Measurements from ENCODE around the gene HOXA4.
A peak's percentile ranks its signal among the peaks of the same experiment; 100 is the strongest.

The HOXA4 gene

DNA sequence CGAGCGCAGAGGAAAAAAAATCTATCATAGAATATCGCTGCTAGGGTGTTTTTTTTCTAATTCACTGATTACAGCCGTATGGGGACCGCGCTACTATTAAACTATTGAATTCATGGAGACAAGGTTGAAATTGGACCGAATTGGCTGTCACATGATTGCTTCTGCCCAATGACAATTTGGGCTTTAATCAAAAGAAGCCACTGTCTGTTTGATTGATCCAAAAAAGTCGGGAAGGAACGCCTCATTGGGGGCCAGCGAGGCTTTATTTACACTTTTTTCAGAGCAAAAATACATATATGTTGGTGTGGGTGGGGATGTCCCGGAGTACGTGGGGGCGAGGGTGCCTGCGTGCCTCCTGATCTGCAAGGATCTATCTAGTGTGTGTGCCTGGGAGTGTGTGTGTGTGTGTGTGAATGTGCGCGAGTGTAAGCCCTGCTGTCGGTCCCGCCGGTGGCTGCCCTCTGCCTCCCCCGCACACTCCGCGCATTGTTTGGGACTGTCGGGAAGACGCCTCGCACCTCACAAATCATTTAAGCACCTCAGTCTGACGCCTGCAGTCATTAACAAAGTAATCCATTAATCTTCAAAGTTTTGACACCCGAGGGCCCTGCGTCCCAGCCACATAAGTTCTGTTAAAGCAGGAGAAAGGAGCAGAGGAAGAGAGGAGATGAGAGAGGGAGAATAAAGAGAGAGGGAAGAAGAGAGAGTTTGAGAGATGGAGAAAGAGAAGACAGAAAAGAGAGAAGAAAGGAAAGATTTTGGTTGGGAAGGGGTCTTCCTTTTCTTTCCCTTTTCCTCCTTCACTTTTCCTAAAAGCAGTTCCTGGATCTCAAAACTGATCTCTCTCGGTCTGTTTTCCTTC lies 27.7 kb downstream of the HOXA4 start, which contains the start of gene HOXA2:
Gene HOXA2, minus strand, starts transcription at position 103 of the 862 bp plus-strand sequence. CDS start 183 bp downstream, outside the sequence.
- DNase-seq: no peak

DNA sequence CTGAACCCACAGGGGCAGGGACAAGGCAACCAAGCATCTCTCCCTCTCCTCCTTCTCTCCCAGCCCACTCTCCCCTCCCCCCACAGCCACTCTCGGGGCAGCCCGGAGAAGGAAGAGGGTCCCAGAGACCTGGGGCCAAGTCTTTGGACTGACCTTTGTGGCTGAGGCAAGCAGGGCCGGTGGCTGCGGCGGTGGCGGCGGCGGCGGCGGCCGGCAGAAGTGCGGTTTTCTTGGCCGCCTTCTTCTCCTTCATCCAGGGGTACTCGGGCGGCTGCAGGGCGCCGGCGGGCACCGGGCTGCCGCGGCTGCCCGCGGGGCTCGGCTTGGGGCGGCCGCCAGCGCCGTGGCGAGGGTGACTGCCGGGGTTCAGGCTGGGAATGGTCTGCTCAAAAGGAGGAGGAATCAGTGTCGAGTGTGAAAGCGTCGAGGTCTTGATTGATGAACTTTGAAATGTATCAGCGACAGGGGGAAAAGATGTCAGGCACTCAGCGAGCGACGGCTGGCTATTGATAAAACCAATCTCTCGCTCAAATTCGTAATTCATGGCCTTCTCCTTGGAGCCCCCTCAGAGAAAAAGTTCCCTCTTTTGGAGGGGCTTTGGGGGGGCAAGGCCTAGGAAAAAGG lies 28.5 kb downstream of the HOXA4 start:
- DNase-seq: no peak

DNA sequence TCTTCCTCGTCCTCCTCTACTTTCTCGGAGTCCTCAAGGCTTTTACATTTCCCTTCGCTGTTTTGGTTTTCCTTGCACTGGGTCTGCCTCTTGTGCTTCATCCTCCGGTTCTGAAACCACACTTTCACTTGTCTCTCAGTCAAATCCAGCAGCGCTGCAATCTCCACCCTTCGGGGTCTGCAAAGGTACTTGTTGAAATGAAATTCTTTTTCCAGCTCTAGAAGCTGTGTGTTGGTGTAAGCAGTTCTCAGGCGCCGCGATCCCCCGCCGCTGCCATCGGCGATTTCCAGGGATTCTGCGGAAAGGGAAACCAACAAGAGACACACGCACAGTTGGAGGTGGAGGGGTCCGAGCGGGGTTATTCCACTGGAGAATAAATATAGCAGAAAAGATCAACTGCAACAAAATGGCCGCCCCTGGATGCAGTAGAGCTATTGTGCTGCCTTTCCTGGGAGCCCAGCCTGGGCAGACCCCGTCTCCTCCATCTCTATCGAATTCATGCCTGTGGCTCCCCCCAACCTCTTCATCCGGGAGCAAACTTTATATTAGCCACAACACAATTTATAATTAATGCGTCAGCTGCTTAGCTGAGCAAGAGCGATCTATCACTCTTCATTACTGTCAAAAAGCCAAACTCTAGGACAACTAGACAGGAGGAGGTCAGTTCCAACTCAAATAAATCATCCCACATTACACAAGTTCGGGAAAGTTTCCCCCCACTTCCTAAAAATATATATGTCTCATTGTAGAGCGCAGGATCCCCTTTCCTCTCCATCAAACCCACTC lies 29.2 kb downstream of the HOXA4 start:
- no peak for DNase-seq

DNA sequence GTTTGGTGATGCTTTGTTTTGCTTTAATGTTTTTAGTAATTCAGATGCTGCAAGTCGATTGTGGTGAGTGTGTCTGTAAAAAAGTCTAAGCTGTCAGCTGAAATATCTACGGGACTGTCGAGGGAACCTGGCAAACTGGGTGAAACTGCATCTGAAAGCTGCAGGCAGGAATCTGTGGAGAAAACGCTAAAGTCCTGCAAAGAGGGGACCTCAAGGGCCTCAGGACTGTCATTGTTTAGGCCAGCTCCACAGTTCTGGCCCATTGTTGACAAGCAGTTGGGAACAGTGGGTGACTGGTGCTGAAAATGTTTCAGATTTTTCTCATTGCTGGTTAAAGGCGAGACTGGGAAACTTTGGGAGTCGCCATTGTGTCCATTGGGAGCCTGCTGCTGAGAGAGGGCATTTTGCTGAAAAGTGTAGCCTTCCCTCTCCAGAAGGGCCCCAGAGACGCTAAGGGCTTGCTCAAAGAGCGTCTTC lies 29.8 kb downstream of the HOXA4 start:
- no peak for DNase-seq

DNA sequence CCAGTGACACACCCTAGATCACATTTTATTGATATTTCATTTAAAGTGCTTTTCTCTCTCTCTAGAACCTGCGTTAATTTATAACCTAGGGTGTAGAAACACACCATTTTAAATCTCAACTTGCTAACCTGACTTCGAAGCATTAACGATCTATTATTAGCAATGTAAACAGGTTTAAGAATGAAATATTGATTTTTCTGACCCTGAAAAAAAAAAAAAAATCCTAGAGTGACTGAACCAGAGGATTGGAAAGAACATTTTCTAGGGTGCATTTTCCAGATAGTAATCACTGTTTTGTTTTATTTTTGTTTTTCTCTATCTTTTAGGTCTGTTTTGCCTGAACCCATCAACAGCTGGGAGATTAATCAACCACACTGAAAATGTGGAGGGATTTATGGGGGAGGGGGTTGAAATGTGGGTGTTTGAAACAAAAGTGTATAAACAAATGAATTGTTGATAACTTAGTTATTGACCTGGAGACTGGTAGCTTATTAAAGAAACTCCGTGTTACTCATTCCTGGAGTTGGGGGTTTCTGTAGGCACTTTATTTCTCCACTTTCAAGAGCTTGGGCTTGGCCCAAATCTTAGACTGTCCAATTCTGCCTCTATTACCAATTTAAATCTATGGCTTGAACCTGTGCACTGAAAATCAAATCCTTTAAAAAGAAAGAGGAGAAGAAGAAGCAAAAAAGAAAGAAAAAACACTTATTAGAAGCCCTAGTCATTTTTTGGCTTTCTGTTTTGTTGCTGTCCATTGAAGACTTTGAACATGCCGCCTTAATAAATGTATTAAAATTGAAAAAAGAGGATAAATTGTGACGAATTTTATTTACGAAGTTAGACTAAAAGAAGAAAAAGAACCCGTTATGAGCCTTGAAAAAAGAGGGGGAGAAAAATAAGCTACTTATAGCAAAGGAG lies 30.8 kb downstream of the HOXA4 start:
- no peak for DNase-seq

DNA sequence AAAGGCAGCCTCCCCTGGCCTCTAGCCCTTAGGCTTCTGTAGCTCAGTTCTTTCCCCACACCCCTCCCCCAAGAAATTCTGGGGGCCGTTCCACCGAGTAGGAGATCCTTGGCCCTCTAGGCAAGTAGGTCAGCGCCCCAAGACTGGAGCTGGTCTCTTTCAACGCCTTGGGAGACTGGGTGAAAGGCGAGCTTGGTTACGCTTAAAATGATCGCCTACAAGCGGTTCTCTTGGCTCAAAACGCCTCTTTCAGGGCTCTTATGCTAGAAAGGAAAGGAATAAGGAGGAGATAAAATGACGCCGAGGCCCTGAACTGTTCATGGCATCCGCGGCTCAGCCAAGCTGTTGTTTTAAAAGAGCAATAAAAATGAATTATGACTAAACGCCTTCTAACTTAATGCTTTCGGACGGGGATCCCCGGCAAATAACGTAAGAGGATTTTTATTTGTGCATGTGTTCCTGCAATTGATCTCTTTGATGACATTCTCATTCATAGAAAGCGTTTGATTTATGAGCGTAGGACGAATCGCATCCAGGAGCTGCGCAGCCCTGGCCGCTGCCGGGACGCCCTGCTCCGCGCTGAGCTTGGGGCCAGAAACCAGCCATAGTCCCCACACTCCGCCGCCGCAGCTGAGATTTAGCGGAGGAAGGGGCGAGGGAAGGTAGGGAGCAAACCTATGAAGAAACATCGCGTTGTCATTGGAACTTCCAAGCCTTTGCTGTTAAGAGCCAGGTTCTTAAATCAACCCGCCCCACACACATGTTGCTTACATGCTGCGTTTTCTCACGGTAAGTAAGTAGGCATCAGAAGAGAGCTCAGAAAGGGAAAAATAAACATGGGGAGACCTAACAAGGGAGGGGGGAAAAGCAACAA lies 31.7 kb downstream of the HOXA4 start:
- no peak for DNase-seq

DNA sequence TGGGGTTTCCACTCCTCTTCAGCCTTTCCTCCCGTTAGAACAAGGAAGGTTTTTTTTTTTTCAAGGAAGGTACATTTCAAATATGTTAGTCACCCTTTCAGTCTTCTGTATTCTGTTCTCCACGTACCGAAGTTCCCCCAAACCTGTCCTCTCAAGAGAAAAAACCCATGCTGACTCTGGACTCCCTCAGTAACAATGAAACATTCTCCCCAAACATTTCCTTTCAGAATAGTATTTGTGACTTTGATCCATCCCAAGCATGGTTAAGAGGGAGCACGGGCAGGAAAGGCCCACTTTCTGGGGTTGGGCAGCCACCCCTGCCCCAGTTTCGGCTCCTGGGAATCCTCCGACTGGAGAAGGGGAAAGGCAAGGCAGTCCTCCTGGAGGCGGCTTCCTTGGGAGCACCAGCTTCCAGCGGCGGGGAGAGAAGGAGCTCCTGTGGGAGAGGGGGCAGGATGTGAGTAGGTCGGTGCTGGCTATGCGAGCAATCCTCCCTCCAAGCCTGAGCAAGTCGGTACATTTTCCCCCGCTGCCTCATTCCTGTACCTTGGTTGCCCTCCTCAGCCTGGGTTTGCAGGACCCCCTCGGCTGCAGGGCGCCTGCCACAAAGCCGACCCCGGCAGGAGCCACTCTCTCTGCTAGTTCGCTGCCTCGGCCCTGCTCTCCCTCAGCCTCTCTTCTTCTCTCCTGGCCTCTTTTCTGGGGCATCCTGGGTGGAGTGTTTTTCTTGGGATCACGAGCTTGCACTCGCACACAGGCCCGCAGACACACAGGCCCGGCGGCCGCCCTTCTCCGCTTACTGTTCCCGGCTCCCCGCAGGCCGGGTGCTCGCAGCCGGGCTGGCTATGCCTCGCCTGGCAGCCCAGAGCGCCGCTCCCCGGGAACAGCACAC lies 32.6 kb downstream of the HOXA4 start:
- DNase-seq: peak in 1 of 2 donors; percentile 23

DNA sequence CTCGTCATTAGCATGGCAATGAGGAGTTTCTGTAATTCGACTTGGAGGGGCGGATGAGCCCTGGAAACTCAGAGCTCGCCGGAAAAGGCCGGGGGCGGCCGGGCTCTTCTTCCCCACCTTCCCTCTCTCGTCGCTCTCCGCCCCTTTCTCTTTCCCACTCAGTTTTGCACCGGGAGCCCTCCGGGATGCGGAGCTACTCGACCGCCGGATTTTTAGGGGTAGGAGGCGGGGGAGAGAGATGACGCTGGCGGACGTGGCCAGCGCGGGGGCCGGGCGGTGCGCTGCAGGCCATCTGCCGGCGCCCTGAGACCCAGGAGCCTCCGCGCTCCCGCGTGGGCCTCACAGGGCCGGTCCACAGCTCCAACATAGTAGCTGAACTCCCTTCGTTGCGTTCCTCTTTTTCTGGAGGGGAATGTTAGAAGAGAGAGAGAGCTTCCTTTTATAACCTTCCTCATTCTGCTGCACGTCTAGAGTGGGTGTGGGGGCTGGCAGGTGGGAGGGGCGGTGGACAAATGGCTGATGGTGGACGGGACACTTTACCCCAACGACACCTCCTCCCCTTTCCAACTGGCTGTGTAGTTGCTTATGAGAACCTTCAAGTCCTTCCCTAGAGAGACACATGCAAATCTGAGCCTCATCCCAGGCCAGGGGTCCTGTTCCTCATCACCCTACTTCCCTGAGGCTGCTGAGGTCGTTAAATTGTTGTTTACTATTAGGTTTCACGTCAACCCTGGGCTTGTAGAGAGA lies 33.6 kb downstream of the HOXA4 start:
- DNase-seq: peak; percentile 89 to 93

DNA sequence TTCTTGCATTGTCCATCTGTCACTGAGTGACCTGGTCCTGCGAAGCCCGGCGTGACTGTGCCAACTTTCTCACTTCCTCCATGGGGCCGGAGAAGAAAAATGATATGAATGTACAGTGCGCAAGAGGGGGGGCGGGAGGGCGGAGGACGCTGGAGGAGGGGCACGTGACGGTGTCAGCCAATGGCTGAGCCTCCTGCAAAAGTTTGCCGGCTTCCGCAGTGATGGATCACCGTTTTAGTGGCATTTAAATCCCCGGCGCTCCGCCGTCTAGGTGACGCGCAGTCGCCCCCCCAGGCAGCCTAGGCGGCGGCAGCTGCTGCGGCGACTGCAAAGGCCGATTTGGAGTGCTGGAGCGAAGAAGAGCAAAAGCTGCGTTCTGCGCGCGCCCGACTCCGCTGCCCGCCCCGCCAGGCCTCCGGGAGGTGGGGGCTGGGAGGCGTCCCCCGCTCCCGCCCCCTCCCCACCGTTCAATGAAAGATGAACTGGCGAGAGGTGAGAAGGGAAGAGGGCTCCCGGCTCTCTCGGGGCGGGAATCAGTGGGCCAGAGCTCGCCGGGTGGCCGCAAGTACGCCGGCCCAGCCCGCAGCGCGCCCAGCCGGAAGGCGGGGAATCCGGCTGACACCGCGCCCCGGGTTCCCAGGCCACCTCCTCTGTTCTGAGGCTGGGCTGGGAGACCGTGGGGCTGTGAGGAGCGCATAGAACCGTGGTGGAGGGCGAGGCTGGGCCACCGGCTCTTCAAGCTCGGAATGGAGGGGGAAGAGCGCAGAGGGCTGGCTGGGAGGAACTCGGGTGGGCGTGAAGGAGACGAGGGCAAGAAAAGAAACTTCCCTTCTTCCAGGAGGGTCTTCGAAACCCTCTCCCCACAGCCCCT lies 34.4 kb downstream of the HOXA4 start, which contains the start of gene HOXA1:
Gene HOXA1, minus strand, starts transcription at position 104 of the 871 bp plus-strand sequence. Its CDS starts 88 bp downstream, at position 16.
- DNase-seq: peak; percentile 88 to 93

DNA sequence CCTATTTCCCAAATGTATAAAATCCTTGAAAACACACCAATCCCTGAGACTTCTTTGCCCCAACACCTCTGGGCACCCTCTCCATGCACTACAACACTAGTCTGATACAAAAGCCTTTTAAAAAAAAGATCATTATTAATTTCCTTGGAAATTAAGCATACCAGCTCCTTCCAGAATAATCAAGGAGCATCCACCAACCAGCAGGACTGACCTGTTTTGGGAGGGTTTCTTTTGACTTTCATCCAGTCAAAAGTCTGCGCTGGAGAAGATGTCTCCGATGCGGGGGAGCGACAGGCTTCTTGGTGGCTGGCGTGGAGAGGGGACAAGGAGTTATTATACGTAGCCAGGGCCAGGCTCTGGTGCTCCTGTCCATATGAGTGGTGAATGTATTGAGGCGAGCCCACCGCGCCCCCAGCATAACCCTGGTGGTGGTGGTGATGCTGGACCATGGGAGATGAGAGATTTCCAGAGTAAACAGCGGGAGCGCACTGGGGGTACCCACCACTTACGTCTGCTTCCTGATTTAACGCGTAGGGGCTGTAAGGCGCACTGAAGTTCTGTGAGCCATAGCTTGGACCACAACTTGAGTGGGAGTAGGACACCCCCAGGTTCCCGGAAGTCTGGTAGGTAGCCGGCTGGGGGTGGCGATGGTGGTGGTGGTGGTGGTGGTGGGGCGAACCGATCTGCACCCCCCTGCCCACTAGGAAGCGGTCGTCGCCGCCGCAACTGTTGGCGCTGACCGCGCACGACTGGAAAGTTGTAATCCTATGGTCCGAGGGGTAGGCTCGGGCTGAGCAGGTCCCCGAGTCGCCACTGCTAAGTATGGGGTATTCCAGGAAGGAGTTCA lies 35.3 kb downstream of the HOXA4 start:
- peak in 1 of 2 donors; percentile 17 for DNase-seq

DNA sequence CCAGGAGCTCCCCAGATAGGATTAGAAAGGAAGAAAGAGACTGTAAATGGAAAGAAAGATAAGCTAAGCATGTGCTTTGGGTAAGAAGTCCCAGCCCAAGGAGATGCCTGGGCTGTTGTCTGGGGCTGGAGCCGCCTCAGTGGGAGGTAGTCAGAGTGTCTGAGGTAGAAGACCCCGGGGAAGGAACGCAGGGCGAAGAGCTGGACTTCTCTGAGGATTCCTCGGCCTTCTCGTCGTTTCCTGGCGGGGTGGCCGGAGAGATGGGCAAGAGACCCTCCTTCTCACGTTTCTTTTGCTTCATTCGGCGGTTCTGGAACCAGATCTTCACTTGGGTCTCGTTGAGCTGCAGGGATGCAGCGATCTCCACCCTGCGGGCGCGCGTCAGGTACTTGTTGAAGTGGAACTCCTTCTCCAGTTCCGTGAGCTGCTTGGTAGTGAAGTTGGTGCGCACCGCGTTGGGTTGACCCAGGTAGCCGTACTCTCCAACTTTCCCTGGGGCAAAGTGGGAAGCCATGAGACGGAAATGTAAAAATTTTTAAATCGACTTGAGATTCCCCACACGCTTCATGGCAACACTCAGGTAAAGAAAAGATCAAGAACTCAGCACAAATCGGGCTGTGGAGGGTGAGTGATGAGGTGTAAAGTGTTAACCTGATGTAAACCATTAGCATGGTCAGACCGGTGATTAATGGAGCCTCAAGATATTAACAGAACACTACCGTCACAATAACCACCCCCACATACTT lies 36.1 kb downstream of the HOXA4 start:
- no peak for DNase-seq

DNA sequence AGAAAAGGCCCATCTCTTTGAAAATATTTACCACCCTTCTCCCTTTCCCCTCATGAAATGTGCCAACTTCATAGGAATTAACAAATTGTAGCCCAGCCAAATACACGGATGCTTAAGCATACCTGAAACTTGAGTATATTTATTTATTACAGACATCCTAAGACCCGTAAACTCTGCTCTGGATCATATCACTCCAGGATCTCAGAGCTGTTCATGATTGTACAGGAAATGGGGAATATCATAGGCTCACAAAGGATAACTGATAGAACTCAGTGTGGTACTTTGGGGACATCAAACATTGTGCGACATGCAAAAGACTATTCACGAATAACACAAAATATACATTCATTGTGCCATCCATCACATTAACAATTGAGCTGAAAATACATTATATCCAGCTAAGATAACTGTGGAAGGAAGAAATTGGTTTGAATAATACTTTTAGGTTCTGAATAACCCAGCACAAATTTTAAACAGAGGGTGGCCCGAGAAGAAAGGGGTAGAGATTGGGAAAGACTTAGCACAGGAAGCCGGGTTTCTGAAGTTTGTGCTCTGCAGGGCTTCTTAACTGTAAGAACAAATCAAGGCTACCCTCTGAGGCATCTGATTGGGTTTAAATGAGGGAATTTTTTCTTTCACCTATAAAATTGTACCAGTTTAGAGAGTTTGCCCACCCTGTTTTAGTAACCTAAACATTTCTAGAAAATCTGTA lies 37.2 kb downstream of the HOXA4 start:
- DNase-seq: no peak

DNA sequence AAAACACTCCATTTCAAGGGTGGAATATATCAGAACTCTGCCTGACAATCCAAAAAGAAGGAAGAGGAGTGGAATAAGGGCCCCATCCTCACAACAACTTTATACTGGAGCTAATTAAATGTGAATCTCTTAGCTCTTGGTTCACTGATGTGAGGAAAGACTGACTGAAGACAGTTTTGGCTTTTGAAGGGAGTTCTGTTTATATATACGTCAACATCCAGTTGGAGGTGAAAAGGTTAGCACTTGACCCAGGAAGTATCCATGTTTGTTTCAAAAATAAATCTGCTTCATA lies 37.8 kb downstream of the HOXA4 start:
- DNase-seq: no peak

DNA sequence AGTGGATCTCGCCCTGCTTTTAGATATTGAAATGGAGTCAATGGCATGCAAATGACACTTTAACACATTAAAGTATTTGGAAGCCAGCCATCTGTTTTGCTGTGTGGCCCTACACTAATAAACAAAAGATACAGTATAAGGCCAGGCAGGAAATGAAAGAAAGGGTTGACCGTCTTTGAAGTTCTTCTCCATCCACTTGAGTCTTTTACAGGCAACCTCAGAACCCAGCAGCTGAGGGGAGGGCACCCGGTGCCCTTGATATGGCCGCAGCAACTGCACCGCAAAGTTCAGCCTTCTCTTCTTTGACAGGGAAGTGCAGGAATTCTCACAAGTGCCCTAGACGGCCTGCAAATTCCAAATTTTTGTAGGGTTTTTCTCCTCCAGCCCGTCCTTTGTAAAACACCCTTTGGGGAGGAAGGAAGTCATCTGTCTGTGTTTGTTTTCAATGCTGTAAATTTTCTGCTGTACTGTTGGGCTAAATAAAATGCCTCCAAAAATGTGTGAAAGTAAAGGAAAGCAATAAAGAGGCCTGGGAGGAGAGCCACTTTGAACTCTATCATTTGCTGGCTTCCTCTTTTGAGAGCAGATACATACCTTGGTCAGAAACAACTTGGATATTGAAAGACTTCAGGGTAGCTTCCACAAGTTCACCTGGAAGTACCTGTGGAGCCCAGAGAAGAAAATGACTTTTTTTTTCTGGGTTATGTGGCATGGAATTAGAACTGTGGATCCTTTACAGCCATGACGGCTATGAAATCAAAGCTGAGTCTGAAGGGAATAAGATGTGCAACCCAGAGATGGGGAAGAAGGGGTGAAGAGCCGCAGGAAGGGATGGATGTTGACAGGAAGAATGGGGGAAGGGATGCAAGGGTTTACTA lies 38.4 kb downstream of the HOXA4 start:
- DNase-seq: no peak

DNA sequence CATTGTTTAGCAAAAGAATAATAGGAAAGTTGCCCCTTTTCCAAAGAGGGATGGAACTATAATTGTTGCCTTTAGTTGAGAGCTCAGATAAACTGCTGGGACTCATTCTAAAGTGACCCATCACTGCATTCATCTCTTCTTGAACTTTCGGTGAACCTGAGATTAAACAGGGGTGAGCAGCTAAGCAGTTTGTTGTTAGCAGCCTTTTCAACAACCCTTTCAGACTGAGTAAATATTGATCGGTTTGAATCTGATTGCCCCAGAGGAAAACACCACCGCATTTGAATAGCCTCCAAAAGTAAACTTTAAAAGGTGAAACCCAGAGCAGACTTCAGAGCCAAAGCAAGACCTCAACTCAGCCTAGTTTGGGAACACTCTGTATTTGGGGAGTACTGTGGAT lies 39.5 kb downstream of the HOXA4 start:
- no peak for DNase-seq
